Tibial nerve (tissue), 4 donors: ENCODE data around the gene PNPLA7. TPM values are rescaled to one million over a fixed set of nuclear protein-coding genes. Genes with fewer than 3 reads are reported as not detected.

ENCODE experiments used
- DNase-seq, 2 donors: peaks; one replicate each; pipeline ENCODE4 v3.0.0-alpha.2; 2019; ENCODE audit warnings: low spot score in 2 of 2
- H3K27ac ChIP-seq, 4 donors: fragments of 200-600 bp; sonication (generic) in 3 of 4; one replicate each; pipeline ENCODE4 v1.5.1; 2017 to 2019; ENCODE audit warnings: mild to moderate bottlenecking in 1 of 4
- H3K27me3 ChIP-seq, 2 donors: fragments of 200-600 bp; sonication (generic) in 1 of 2; one replicate each; pipeline versions ENCODE4 v1.5.1 to v1.6.0; 2017 to 2019
- H3K36me3 ChIP-seq, 3 donors: fragments of 200-600 bp; sonication (generic); one replicate each; pipeline ENCODE4 v1.5.1; 2018 to 2019
- H3K4me1 ChIP-seq, 4 donors: fragments of 200-600 bp; sonication (generic) in 3 of 4; one replicate each; pipeline ENCODE4 v1.5.1; 2017 to 2019
- H3K4me3 ChIP-seq, 4 donors: fragments of 200-600 bp; sonication (generic) in 3 of 4; one replicate each; pipeline ENCODE4 v1.5.1; 2017 to 2019; ENCODE audit warnings: mild to moderate bottlenecking in 1 of 4, moderate library complexity in 1 of 4
- H3K9me3 ChIP-seq, 4 donors: fragments of 200-600 bp; sonication (generic) in 3 of 4; one replicate each; pipeline ENCODE4 v1.5.1; 2017 to 2019
- EP300 ChIP-seq, 2 donors: sonication (generic); formaldehyde crosslinking; IDR thresholded peaks; one replicate each; pipeline ENCODE4 v1.6.1; 2017; ENCODE audit warnings: antibody characterized with exemption in 2 of 2, mild to moderate bottlenecking in 1 of 2
- POLR2A ChIP-seq, 2 donors: fragments of 450-650 bp; IDR thresholded peaks; one replicate each; pipeline ENCODE4 v1.6.1; 2017; ENCODE audit warnings: antibody characterized with exemption in 2 of 2, mild to moderate bottlenecking in 2 of 2, moderate library complexity in 2 of 2
- WGBS, 2 donors: methylation state at CpG; one replicate each; pipeline ENCODE4 v1.1.5; 2018; 5-methylcytosine and 5-hydroxymethylcytosine counted together
- total RNA-seq, 4 donors: library from RNA; depleted of rRNA; stranded (reverse); fragments of >200 nt; gene quantifications; one replicate each; pipeline ENCODE4 v1.1.0, GENCODE V29; 2016
- TF ChIP-seq, protein P1 (sequence below), 5 experiments: fragments of 200-600 bp in 3 of 5; fragments of 450-650 bp in 2 of 5; sonication (generic) in 3 of 5; IDR thresholded peaks; one replicate each; pipeline ENCODE4 v1.5.1; 2016 to 2019; ENCODE audit warnings: antibody characterized with exemption in 5 of 5, mild to moderate bottlenecking in 3 of 5, moderate library complexity in 2 of 5

PNPLA7 gene
- total RNA-seq, 4 donors from 2014 or later: 12.0 to 25.2 (median 18.7) TPM

DNA sequence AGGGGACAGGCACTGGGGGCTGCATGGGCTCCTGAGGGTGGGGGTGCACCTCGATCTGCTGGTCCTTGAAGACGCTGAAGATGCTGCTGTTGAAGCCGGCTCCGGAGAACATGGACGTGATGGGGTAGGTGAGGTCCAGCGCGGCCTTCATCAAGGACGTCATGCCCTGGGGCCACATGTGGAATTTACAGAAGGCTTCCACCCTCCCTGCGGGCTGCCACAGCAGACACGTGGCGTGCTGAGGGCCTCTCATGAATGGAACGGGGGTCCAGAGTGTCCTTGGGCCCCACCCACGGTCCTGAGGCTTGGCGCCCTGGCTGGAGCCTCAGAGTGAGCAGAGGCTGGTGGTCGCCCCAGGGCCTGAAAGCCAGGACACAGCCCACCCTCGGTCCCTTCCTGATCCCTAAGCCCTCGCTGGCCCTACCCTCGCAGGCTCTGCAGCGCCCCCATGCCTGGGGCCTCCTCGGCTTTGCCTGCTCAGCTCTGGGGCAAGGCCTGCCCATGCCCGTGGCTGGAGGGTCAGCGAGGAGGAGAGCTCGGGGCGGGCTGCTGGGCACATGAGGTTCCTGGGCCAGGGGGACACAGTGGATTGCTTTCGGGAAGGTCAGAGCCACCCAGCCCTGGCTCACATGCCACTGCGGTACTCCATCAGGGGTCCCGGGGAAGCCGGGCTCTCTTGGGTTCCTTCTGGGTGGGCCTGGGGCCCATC, 85.8 kb downstream of the PNPLA7 start:
- Histone ChIP-seq H3K4me3 (no peak overlapping the region), H3K27ac (no peak overlapping the region), H3K9me3 (no peaks in the 10 kb centered on the region), H3K4me1 (peaks cover 0 to 19% (median 8%) of the 10 kb centered on the region in 4 donors), H3K27me3 (no peaks in the 10 kb centered on the region), H3K36me3 (peaks cover 0 to 37% (median 0%) of the 10 kb centered on the region in 3 donors)
- DNase-seq: no peak
- TF ChIP-seq, protein P1, sequence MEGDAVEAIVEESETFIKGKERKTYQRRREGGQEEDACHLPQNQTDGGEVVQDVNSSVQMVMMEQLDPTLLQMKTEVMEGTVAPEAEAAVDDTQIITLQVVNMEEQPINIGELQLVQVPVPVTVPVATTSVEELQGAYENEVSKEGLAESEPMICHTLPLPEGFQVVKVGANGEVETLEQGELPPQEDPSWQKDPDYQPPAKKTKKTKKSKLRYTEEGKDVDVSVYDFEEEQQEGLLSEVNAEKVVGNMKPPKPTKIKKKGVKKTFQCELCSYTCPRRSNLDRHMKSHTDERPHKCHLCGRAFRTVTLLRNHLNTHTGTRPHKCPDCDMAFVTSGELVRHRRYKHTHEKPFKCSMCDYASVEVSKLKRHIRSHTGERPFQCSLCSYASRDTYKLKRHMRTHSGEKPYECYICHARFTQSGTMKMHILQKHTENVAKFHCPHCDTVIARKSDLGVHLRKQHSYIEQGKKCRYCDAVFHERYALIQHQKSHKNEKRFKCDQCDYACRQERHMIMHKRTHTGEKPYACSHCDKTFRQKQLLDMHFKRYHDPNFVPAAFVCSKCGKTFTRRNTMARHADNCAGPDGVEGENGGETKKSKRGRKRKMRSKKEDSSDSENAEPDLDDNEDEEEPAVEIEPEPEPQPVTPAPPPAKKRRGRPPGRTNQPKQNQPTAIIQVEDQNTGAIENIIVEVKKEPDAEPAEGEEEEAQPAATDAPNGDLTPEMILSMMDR (IDR thresholded peaks at IDR 0.05): no peak
- TF ChIP-seq POLR2A (IDR thresholded peaks at IDR 0.05) (no peak), EP300 (IDR thresholded peaks at IDR 0.05) (no peak)
- 87 to 93% methylated on average over 15 to 23 of the region's 28 CpGs for WGBS, 2 donors

GRCh38 chr9:137463931-137464290, 86.3 kb downstream of the PNPLA7 start:
- DNase-seq: no peak
- Histone ChIP-seq H3K9me3 (no peaks in the 10 kb centered on the region), H3K36me3 (peaks cover 0 to 37% (median 0%) of the 10 kb centered on the region in 3 donors), H3K27me3 (no peaks in the 10 kb centered on the region), H3K4me1 (peaks cover 0 to 21% (median 9%) of the 10 kb centered on the region in 4 donors), H3K27ac (no peak overlapping the region), H3K4me3 (no peak overlapping the region)
- 95% methylated on average over 13 of the region's 18 CpGs for WGBS, 2 donors
- TF ChIP-seq, protein P1 (IDR thresholded peaks at IDR 0.05): no peak
- TF ChIP-seq EP300 (IDR thresholded peaks at IDR 0.05) (no peak), POLR2A (IDR thresholded peaks at IDR 0.05) (no peak)

GRCh38 chr9:137462986-137463930, 86.9 kb downstream of the PNPLA7 start:
- 86 to 89% methylated on average over 26 to 27 of the region's 30 CpGs for WGBS, 2 donors
- Histone ChIP-seq H3K4me3 (no peak overlapping the region), H3K4me1 (peaks cover 0 to 27% (median 14%) of the 10 kb centered on the region in 4 donors), H3K27me3 (no peaks in the 10 kb centered on the region), H3K27ac (no peak overlapping the region), H3K9me3 (no peaks in the 10 kb centered on the region), H3K36me3 (peaks cover 0 to 37% (median 0%) of the 10 kb centered on the region in 3 donors)
- no peak for DNase-seq
- TF ChIP-seq POLR2A (IDR thresholded peaks at IDR 0.05): no peak
- TF ChIP-seq, protein P1 (IDR thresholded peaks at IDR 0.05): no peak
- no peak for TF ChIP-seq EP300 (IDR thresholded peaks at IDR 0.05)

DNA sequence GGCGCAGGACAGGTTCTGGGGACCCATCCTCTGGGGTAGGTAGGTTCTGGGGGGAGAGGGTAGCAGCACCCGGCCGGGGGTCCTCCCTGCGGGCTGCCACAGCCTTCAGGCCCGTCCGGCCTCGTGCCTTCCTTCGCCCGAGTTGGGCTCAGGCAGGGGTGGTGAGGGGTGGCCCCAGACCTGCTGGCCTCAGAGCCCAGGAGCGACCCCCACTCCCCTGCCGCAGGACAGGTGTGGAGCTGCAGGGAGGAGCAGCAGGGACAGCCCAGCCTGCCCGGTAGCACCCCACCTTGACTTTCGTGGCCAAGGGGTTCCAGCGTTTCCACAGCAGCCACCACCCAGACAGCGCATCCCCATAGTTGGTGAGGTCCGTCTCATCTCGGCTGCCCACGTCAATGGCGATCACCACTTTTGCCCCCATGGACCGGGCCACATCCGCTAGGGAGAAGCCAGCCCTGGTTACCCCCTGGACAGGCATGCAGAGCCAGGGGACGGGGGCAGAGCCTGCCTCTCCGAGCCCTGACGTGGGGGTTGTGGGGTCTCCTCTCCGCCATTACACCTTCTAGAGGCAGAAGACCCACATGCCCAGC, 87.7 kb downstream of the PNPLA7 start:
- no peaks in the 10 kb centered on the region for H3K9me3 ChIP-seq
- peaks cover 0 to 34% (median 18%) of the 10 kb centered on the region in 4 donors for H3K4me1 ChIP-seq
- H3K36me3 ChIP-seq: peaks cover 0 to 41% (median 0%) of the 10 kb centered on the region in 3 donors
- H3K27ac ChIP-seq: peak overlapping the region in 1 of 4 donors; percentile 34
- H3K4me3 ChIP-seq: peak overlapping the region in 1 of 4 donors; percentile 15
- 90 to 93% methylated on average over 25 of the region's 25 CpGs for WGBS, 2 donors
- no peaks in the 10 kb centered on the region for H3K27me3 ChIP-seq
- no peak for DNase-seq
- no peak for TF ChIP-seq EP300 (IDR thresholded peaks at IDR 0.05)
- TF ChIP-seq, protein P1 (IDR thresholded peaks at IDR 0.05): no peak
